ENCODE measurements around the gene SPNS3. TPM values are rescaled to one million over a fixed set of nuclear protein-coding genes. Genes with fewer than 3 reads are reported as not detected.

The SPNS3 gene
- total and polyA plus RNA-seq, 2 of the 4 experiments (the other 2 are of a cell fraction) = 0.18 TPM; not detected in 1

- Histone ChIP-seq H3K9me3 (ENCODE audit: control insufficient read depth, insufficient read depth, low read length) (peaks cover 8% of the 10 kb centered on the region; the same call in 1 of the 2 replicates), H4K20me1 (ENCODE audit: insufficient read depth, low read length) (no peaks in the 10 kb centered on the region), H2AFZ (replicated peaks; ENCODE audit: low read length, poor library complexity) (no peak overlapping the region), H3K27me3 (ENCODE audit: control insufficient read depth, insufficient read depth, low read length) (peaks cover 19% of the 10 kb centered on the region), H2BK15ac (ENCODE audit: low read depth, low read length) (no peak overlapping the region), H3K4me1 (ENCODE audit: control insufficient read depth, insufficient read depth, low read length) (no peaks in the 10 kb centered on the region), H3K14ac (replicated peaks; ENCODE audit: low read depth, low read length) (no peak overlapping the region), H3K4ac (ENCODE audit: low read depth, low read length) (no peak overlapping the region), H3K9me1 (ENCODE audit: insufficient read depth, low read length) (no peaks in the 10 kb centered on the region), H3K23ac (ENCODE audit: low read depth, low read length) (no peak overlapping the region), H4K91ac (ENCODE audit: insufficient read depth, low read depth, low read length) (no peak overlapping the region), H4K5ac (ENCODE audit: low read depth, low read length) (no peak overlapping the region), H2AK5ac (ENCODE audit: low read depth, low read length) (no peak overlapping the region), H3K4me3 (ENCODE audit: insufficient read depth, low read depth, low read length) (no peak overlapping the region), H2BK120ac (ENCODE audit: low read depth, low read length) (no peak overlapping the region), H3K27ac (ENCODE audit: insufficient read depth, low read length) (no peak overlapping the region), H2BK5ac (ENCODE audit: low read depth, low read length, poor library complexity, severe bottlenecking) (no peak overlapping the region), H3K36me3 (ENCODE audit: control insufficient read depth, insufficient read depth, low read length) (no peaks in the 10 kb centered on the region), H3K56ac (ENCODE audit: extremely low read depth, insufficient read depth, low read length) (no peak overlapping the region), H4K8ac (ENCODE audit: low read depth in 2 of 2, low read length in 2 of 2) (no peak overlapping the region), H3K9ac (ENCODE audit: low read depth, low read length) (no peak overlapping the region), H2AK9ac (replicated peaks; ENCODE audit: low read depth, low read length, poor library complexity) (no peak overlapping the region), H3K79me1 (ENCODE audit: low read depth in 1 of 2, low read length in 2 of 2) (no peaks in the 10 kb centered on the region), H3K18ac (ENCODE audit: low read depth, low read length) (no peak overlapping the region), H2BK20ac (ENCODE audit: low read depth, low read length) (no peak overlapping the region), H3K4me2 (ENCODE audit: low read depth, low read length) (no peak overlapping the region)
- DNase-seq (no peak), ATAC-seq (ENCODE audit: low read depth) (no peak)
- dilution Hi-C loops (cut with HindIII; ENCODE audit: low sequenced_read_pairs, unreplicated experiment) (no loop called here), in situ Hi-C loops (cut with MboI; ENCODE audit: low sequenced_read_pairs) (no loop called here), intact Hi-C loops (cut with micrococcal nuclease) (no loop called here)
- CTCF ChIA-PET = no interaction called here
- no TSS peak for BruUV-seq (replicated peaks)
- no peak for TF ChIP-seq RFX5 (IDR thresholded peaks at IDR 0.05; ENCODE audit: low read depth, low read length)
- TF ChIP-seq RAD21 (IDR thresholded peaks at IDR 0.05; ENCODE audit: low read length) = no peak
- no peak for TF ChIP-seq USF2 (IDR thresholded peaks at IDR 0.05; ENCODE audit: low read depth, low read length)
- no peak for TF ChIP-seq MXI1 (IDR thresholded peaks at IDR 0.05; ENCODE audit: borderline replicate concordance, low read depth, low read length)
- TF ChIP-seq SMC3 (IDR thresholded peaks at IDR 0.05; ENCODE audit: low read depth, low read length) = no peak
- no peak for TF ChIP-seq RCOR1 (IDR thresholded peaks at IDR 0.05; ENCODE audit: insufficient replicate concordance, low read length)
- TF ChIP-seq CHD1 (IDR thresholded peaks at IDR 0.05; ENCODE audit: low read depth, low read length) = no peak
- no peak for TF ChIP-seq ELK1 (IDR thresholded peaks at IDR 0.05; ENCODE audit: borderline replicate concordance, low read depth, low read length)
- no peak for TF ChIP-seq CTCF (conservative IDR thresholded peaks at IDR 0.05; ENCODE audit: low read depth, low read length)
- TF ChIP-seq CEBPB (IDR thresholded peaks at IDR 0.05; ENCODE audit: low read depth, low read length) = no peak
- POLR2A ChIA-PET (ENCODE audit: unreplicated experiment) = no interaction called here
- WGBS, 2 experiments (ENCODE audit: extremely low coverage in 2 of 2, insufficient read length in 1 of 2) = no CpG with 5 or more reads among the region's 5 CpGs
These were observed 26.9 kb downstream of the SPNS3 start for GRCh38 chr17:4460661-4461060.

All from IMR-90 (cell line).